Endodermal cell (in vitro differentiated cells): ENCODE data around the gene ZNF275. TPM values are rescaled to one million over a fixed set of nuclear protein-coding genes. Genes with fewer than 3 reads are reported as not detected.

Source experiments
- DNase-seq: peaks from one replicate; pipeline ENCODE4 v3.0.0-alpha.2; 2017
- H3K27ac ChIP-seq: 2 replicates; pipeline ENCODE4 v1.5.1; 2013; ENCODE audit warnings: mild to moderate bottlenecking, low read depth, low read length, moderate library complexity
- H3K27me3 ChIP-seq: 2 replicates; pipeline ENCODE4 v1.6.1; 2013; ENCODE audit warnings: mild to moderate bottlenecking, low read length, moderate library complexity; ENCODE audit not compliant: insufficient read depth, control insufficient read depth, poor library complexity, severe bottlenecking
- H3K36me3 ChIP-seq: 2 replicates; pipeline ENCODE4 v1.7.0; 2013; ENCODE audit warnings: mild to moderate bottlenecking, low read length, moderate library complexity; ENCODE audit not compliant: control insufficient read depth, insufficient read depth
- H3K4me1 ChIP-seq: one replicate; pipeline ENCODE4 v1.7.0; 2013; ENCODE audit warnings: low read length; ENCODE audit not compliant: control insufficient read depth, insufficient read depth
- H3K4me3 ChIP-seq: 2 replicates; pipeline ENCODE4 v1.5.1; 2013; ENCODE audit warnings: mild to moderate bottlenecking, low read length, moderate library complexity
- H3K9ac ChIP-seq: 2 replicates; pipeline ENCODE4 v1.6.1; 2013; ENCODE audit warnings: mild to moderate bottlenecking, low read length, moderate library complexity; ENCODE audit not compliant: poor library complexity, severe bottlenecking; ENCODE audit errors: extremely low read depth
- H3K9me3 ChIP-seq: 2 replicates; pipeline ENCODE4 v1.6.1; 2013; ENCODE audit warnings: mild to moderate bottlenecking, low read length, moderate library complexity; ENCODE audit not compliant: control insufficient read depth
- H3K27ac Mint-ChIP-seq: 2 replicates; pipeline ENCODE4 v1.8.0; 2020; ENCODE audit warnings: mixed read lengths
- H3K27me3 Mint-ChIP-seq: 2 replicates; pipeline ENCODE4 v1.8.0; 2021; ENCODE audit warnings: mild to moderate bottlenecking, mixed read lengths; ENCODE audit not compliant: insufficient read depth
- H3K36me3 Mint-ChIP-seq: 2 replicates; pipeline ENCODE4 v1.8.0; 2020; ENCODE audit warnings: low read depth, mixed read lengths
- H3K4me1 Mint-ChIP-seq: 2 replicates; pipeline ENCODE4 v1.8.0; 2020; ENCODE audit warnings: mixed read lengths
- H3K4me3 Mint-ChIP-seq: 2 replicates; pipeline ENCODE4 v1.8.0; 2020; ENCODE audit warnings: mild to moderate bottlenecking, moderate library complexity, mixed read lengths
- H3K9me3 Mint-ChIP-seq: 2 replicates; pipeline ENCODE4 v1.8.0; 2020; ENCODE audit warnings: mild to moderate bottlenecking, mixed read lengths
- WGBS, 2 experiments: methylation state at CpG; one replicate each; pipeline versions ENCODE4 v1.1.5 to v1.1.7; 2013; ENCODE audit warnings: missing lambda C conversion rate in 2 of 2, mixed read lengths in 1 of 2; ENCODE audit not compliant: insufficient coverage in 1 of 2, insufficient read length in 1 of 2; 5-methylcytosine and 5-hydroxymethylcytosine counted together
- total RNA-seq, 2 donors: library from RNA; stranded (reverse); fragmentation: NEBNext Ultra II Directional in 1 of 2; extraction: Animal tissue kit (Norgen Biotek cat#: 25700) in 1 of 2; gene quantifications; 2 replicates in 1 of 2; 3 replicates in 1 of 2; pipeline ENCODE4 v1.2.1, GENCODE V29; 2021
- TF ChIP-seq, protein P1 (sequence below): fragments of 200-600 bp; sonication (generic); conservative IDR thresholded peaks from 2 replicates; pipeline ENCODE4 v1.5.0; 2021; ENCODE audit warnings: antibody characterized with exemption, mild to moderate bottlenecking

Gene ZNF275
- total RNA-seq, 2 donors from 2014 or later = 11.0 to 12.6 TPM

GRCh38 chrX:153379971-153380581 lies 46.1 kb downstream of the ZNF275 start:
- WGBS, 2 experiments = 87 to 89% methylated on average over 3 to 13 of the region's 13 CpGs
- H3K4me1 ChIP-seq = no peaks in the 10 kb centered on the region
- H3K36me3 ChIP-seq = no peaks in the 10 kb centered on the region
- no peak overlapping the region for H3K9ac ChIP-seq
- H3K9me3 ChIP-seq = no peaks in the 10 kb centered on the region
- H3K4me3 ChIP-seq = no peak overlapping the region
- Mint-ChIP-seq H3K9me3 (peaks cover 54% of the 10 kb centered on the region), H3K27me3 (peaks cover 1% of the 10 kb centered on the region), H3K36me3 (no peaks in the 10 kb centered on the region), H3K4me1 (no peaks in the 10 kb centered on the region), H3K4me3 (no peak overlapping the region), H3K27ac (no peak overlapping the region)
- TF ChIP-seq, protein P1, sequence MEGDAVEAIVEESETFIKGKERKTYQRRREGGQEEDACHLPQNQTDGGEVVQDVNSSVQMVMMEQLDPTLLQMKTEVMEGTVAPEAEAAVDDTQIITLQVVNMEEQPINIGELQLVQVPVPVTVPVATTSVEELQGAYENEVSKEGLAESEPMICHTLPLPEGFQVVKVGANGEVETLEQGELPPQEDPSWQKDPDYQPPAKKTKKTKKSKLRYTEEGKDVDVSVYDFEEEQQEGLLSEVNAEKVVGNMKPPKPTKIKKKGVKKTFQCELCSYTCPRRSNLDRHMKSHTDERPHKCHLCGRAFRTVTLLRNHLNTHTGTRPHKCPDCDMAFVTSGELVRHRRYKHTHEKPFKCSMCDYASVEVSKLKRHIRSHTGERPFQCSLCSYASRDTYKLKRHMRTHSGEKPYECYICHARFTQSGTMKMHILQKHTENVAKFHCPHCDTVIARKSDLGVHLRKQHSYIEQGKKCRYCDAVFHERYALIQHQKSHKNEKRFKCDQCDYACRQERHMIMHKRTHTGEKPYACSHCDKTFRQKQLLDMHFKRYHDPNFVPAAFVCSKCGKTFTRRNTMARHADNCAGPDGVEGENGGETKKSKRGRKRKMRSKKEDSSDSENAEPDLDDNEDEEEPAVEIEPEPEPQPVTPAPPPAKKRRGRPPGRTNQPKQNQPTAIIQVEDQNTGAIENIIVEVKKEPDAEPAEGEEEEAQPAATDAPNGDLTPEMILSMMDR = no peak
- H3K27ac ChIP-seq = no peak overlapping the region
- no peaks in the 10 kb centered on the region for H3K27me3 ChIP-seq
- no peak for DNase-seq

- Histone ChIP-seq H3K4me1 (no peaks in the 10 kb centered on the region), H3K4me3 (no peak overlapping the region), H3K27me3 (no peaks in the 10 kb centered on the region), H3K9ac (no peak overlapping the region), H3K36me3 (no peaks in the 10 kb centered on the region), H3K27ac (no peak overlapping the region), H3K9me3 (no peaks in the 10 kb centered on the region)
- no peak for DNase-seq
- no peak overlapping the region for H3K4me3 Mint-ChIP-seq
- TF ChIP-seq, protein P1 = no peak
- no peaks in the 10 kb centered on the region for H3K4me1 Mint-ChIP-seq
- 93 to 100% methylated on average over 2 to 9 of the region's 9 CpGs for WGBS, 2 experiments
- H3K9me3 Mint-ChIP-seq = peaks cover 49% of the 10 kb centered on the region
- no peak overlapping the region for H3K27ac Mint-ChIP-seq
- no peaks in the 10 kb centered on the region for H3K36me3 Mint-ChIP-seq
- peaks cover 1% of the 10 kb centered on the region for H3K27me3 Mint-ChIP-seq
Measured at GRCh38 chrX:153380691-153381090, 46.7 kb downstream of the ZNF275 start.

GRCh38 chrX:153381684-153382532 lies 48.0 kb downstream of the ZNF275 start:
- no peak overlapping the region for H3K9ac ChIP-seq
- H3K4me1 Mint-ChIP-seq = no peaks in the 10 kb centered on the region
- H3K27me3 ChIP-seq = no peaks in the 10 kb centered on the region
- H3K4me1 ChIP-seq = no peaks in the 10 kb centered on the region
- H3K27ac ChIP-seq = peak overlapping the region; percentile 26
- no peak overlapping the region for H3K4me3 Mint-ChIP-seq
- peaks cover 48% of the 10 kb centered on the region for H3K9me3 Mint-ChIP-seq
- no peaks in the 10 kb centered on the region for H3K36me3 Mint-ChIP-seq
- H3K27ac Mint-ChIP-seq = no peak overlapping the region
- DNase-seq = peak; percentile 63
- no peak overlapping the region for H3K4me3 ChIP-seq
- no peaks in the 10 kb centered on the region for H3K9me3 ChIP-seq
- TF ChIP-seq, protein P1 = no peak
- no peaks in the 10 kb centered on the region for H3K36me3 ChIP-seq
- H3K27me3 Mint-ChIP-seq = peaks cover 1% of the 10 kb centered on the region
- WGBS, 2 experiments = 80 to 91% methylated on average over 6 to 12 of the region's 12 CpGs
